K562 (cell line): ENCODE results near the gene ACER3. TPM values are rescaled to one million over a fixed set of nuclear protein-coding genes. Genes with fewer than 3 reads are reported as not detected.
A peak's percentile ranks its signal among the peaks of the same experiment; 100 is the strongest.

Experiments
- AFF4 ChIP-seq: sonication (generic); formaldehyde crosslinking; IDR thresholded peaks from 2 replicates; pipeline ENCODE4 v1.8.0; 2023; ENCODE audit warnings: mild to moderate bottlenecking, missing genetic modification reagents
- ERF ChIP-seq: fragments of 450-650 bp; formaldehyde crosslinking; IDR thresholded peaks from 2 replicates; pipeline ENCODE4 v1.4.0; 2020; ENCODE audit warnings: mild to moderate bottlenecking, mixed read lengths
- ESRRB ChIP-seq: fragments of 250-450 bp; sonication (Bioruptor Pico); IDR thresholded peaks from 2 replicates; pipeline ENCODE4 v1.5.0; 2020; ENCODE audit warnings: mild to moderate bottlenecking, moderate library complexity, borderline replicate concordance
- HMGXB4 ChIP-seq: sonication (generic); formaldehyde crosslinking; IDR thresholded peaks from 2 replicates; pipeline ENCODE4 v1.8.1; 2023; ENCODE audit warnings: mild to moderate bottlenecking, missing genetic modification reagents
- MXI1 ChIP-seq: IDR thresholded peaks from 2 replicates; pipeline ENCODE4 v1.6.1; 2011; ENCODE audit warnings: low read depth, mild to moderate bottlenecking, improper control_type of control experiment, low read length
- POLR3G ChIP-seq: IDR thresholded peaks from 2 replicates; pipeline ENCODE4 v1.6.1; 2011; ENCODE audit not compliant: insufficient read length, insufficient replicate concordance; ENCODE audit errors: extremely low read depth
- RBM22 ChIP-seq: fragments of 200-400 bp; formaldehyde crosslinking; IDR thresholded peaks from 2 replicates; pipeline ENCODE4 v1.6.1; 2018; ENCODE audit warnings: low read length, low read depth; ENCODE audit not compliant: poor library complexity, severe bottlenecking
- SIN3B ChIP-seq: fragments of 450-650 bp; IDR thresholded peaks from 2 replicates; pipeline ENCODE4 v1.6.1; 2017; ENCODE audit warnings: low read depth, mild to moderate bottlenecking, moderate library complexity
- SUPT5H ChIP-seq: fragments of 450-650 bp; IDR thresholded peaks from 2 replicates; pipeline ENCODE4 v1.6.1; 2016
- TEAD2 ChIP-seq: fragments of 450-650 bp; IDR thresholded peaks from 2 replicates; pipeline ENCODE4 v1.6.1; 2016; ENCODE audit warnings: missing genetic modification characterization, control low read depth, missing compliant biosample characterization
- TFAM ChIP-seq: fragments of 250-450 bp; sonication (Bioruptor Pico); conservative IDR thresholded peaks from 2 replicates; pipeline ENCODE4 v1.5.0; 2021; ENCODE audit warnings: mild to moderate bottlenecking, moderate library complexity
- ZNF134 ChIP-seq: fragments of 250-450 bp; sonication (Bioruptor Pico); conservative IDR thresholded peaks from 2 replicates; pipeline ENCODE4 v1.4.0; 2020
- ZNF197 ChIP-seq: fragments of 200-800 bp; sonication (Bioruptor generic); IDR thresholded peaks from 2 replicates; pipeline ENCODE4 v1.6.1; 2016; ENCODE audit warnings: low read depth, missing genetic modification characterization, missing compliant biosample characterization
- ZNF263 ChIP-seq: sonication (generic); formaldehyde crosslinking; IDR thresholded peaks from 2 replicates; pipeline ENCODE4 v1.8.0; 2022; ENCODE audit warnings: mild to moderate bottlenecking, missing genetic modification reagents, borderline replicate concordance
- polyA plus RNA-seq, 8 experiments: library from polyadenylated mRNA; depleted of rRNA in 4 of 8; stranded (reverse) in 5 of 8; unstranded in 3 of 8; fragments of >200 nt; fragmentation: Nextera tagmentation in 2 of 8; fragmentation: Illumina TruSeq in 1 of 8; extraction: Ambion mirVana in 2 of 8; extraction: Trizol in 1 of 8; gene quantifications; 2 replicates each; pipeline versions ENCODE4 v1.2.1 to v1.2.3, GENCODE V29; 2011 to 2014; ENCODE audit warnings: inconsistent platforms in 1 of 8, missing spikeins in 1 of 8
- total RNA-seq, 7 experiments: library from RNA; depleted of rRNA in 6 of 7; stranded (reverse); fragments of >200 nt in 6 of 7; fragmentation: Illumina TruSeq in 2 of 7; extraction: Trizol in 2 of 7; gene quantifications; 2 replicates each; pipeline versions ENCODE4 v1.2.1 to v1.2.3, GENCODE V29; 2011 to 2021; ENCODE audit warnings: low replicate concordance in 1 of 7
- TF ChIP-seq, protein P1 (sequence below): fragments of 250-450 bp; sonication (Bioruptor Pico); IDR thresholded peaks from 2 replicates; pipeline ENCODE4 v1.5.0; 2021
- TF ChIP-seq, protein P2 (sequence below): conservative IDR thresholded peaks from 2 replicates; pipeline ENCODE4 v1.6.1; 2011; ENCODE audit warnings: low read depth, mild to moderate bottlenecking, low read length; ENCODE audit not compliant: control insufficient read depth
- TF ChIP-seq, protein P3 (sequence below): fragments of 450-650 bp; IDR thresholded peaks from 2 replicates; pipeline ENCODE4 v1.6.1; 2016

The ACER3 gene
- total and polyA plus RNA-seq, 9 of the 15 experiments (the other 6 are each of a cell fraction or from before 2014, with no cell fraction given), result 2.0 to 23.8 (median 9.5) TPM

DNA sequence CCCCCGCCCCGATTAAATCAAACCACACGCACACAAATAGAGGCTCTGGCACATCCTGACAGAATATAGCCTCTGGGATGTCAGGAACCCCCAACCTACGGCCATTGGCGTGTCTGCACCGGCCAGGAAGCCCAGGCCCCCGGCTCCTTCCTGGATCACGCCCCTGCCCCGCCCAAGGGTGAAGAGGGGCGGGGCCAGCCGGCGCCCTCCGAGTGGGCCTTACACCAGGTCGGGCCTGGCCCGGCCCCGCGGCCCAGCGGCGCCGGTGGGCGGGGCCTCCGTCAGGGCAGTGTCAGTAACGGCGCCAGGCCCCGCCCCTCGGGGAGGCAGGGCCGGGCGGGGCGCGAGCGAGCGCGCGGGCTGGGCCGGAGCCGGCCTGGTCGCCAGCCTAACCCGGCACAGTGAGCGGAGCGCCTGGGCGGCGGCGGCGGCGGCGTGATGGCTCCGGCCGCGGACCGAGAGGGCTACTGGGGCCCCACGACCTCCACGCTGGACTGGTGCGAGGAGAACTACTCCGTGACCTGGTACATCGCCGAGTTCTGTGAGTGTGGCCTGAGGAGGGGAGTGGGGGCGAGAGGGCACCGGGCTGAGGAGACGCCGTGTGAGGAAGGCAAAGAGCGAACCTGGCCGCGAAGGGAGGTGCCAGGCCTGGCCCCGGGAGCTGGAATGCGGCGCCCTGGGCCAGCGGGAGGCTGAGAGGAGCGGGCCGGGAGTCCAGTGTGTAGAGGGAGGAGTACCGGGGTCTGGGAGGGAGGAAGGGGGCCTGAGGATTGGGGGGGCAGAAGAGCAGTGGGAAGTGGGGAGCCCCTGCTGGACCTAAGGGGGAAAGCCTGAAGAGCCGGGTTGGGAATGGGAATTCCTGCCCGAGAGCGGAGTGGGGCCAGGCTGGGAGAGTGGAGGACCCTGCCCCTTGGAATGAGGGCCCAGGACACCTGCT lies at the start of gene ACER3 (continued):
- TF ChIP-seq, protein P1, sequence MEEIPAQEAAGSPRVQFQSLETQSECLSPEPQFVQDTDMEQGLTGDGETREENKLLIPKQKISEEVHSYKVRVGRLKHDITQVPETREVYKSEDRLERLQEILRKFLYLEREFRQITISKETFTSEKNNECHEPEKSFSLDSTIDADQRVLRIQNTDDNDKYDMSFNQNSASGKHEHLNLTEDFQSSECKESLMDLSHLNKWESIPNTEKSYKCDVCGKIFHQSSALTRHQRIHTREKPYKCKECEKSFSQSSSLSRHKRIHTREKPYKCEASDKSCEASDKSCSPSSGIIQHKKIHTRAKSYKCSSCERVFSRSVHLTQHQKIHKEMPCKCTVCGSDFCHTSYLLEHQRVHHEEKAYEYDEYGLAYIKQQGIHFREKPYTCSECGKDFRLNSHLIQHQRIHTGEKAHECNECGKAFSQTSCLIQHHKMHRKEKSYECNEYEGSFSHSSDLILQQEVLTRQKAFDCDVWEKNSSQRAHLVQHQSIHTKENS (CRISPR knock-in tag), result no peak
- TF ChIP-seq TEAD2 (tag) (no peak), ERF (peak; percentile 88), POLR3G (no peak), SIN3B (peak; percentile 46; the same call in 1 of the 2 replicates), TFAM (CRISPR knock-in tag) (no peak), ZNF263 (CRISPR knock-in tag) (peak; percentile 94), ZNF197 (no peak), ESRRB (CRISPR knock-in tag) (no peak), RBM22 (no peak), ZNF134 (CRISPR knock-in tag) (no peak), MXI1 (0 out of 2 replicates have a peak, but pooled peaks have one; percentile 27), AFF4 (CRISPR knock-in tag) (no peak), HMGXB4 (CRISPR knock-in tag) (no peak), SUPT5H (peak; percentile 84)
- TF ChIP-seq, protein P2, sequence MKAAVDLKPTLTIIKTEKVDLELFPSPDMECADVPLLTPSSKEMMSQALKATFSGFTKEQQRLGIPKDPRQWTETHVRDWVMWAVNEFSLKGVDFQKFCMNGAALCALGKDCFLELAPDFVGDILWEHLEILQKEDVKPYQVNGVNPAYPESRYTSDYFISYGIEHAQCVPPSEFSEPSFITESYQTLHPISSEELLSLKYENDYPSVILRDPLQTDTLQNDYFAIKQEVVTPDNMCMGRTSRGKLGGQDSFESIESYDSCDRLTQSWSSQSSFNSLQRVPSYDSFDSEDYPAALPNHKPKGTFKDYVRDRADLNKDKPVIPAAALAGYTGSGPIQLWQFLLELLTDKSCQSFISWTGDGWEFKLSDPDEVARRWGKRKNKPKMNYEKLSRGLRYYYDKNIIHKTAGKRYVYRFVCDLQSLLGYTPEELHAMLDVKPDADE, result 0 out of 2 replicates have a peak, but pooled peaks have one; percentile 42
- TF ChIP-seq, protein P3, sequence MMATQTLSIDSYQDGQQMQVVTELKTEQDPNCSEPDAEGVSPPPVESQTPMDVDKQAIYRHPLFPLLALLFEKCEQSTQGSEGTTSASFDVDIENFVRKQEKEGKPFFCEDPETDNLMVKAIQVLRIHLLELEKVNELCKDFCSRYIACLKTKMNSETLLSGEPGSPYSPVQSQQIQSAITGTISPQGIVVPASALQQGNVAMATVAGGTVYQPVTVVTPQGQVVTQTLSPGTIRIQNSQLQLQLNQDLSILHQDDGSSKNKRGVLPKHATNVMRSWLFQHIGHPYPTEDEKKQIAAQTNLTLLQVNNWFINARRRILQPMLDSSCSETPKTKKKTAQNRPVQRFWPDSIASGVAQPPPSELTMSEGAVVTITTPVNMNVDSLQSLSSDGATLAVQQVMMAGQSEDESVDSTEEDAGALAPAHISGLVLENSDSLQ, result 0 out of 2 replicates have a peak, but pooled peaks have one; percentile 39
